DMS114 treated with DMSO at 0.1 percent for 48 hours (cell line): ENCODE data around the gene COASY.
"Not testable (repeated sequence)": the region's sequence is repeated elsewhere in the genome, so short reads cannot be mapped to it uniquely, and the experiment has no call there.

Experiments
- DNase-seq: peaks from one replicate; lab custom pipeline; 2025; ENCODE audit not compliant: unreplicated experiment; lab: John Stamatoyannopoulos, UW

Gene COASY

GRCh38 chr17:42609814-42610801 is 48.2 kb downstream of the COASY start:
- DNase-seq = not testable (repeated sequence)

GRCh38 chr17:42612013-42612412 is 50.1 kb downstream of the COASY start:
- no peak for DNase-seq

- DNase-seq = no peak
Observed at GRCh38 chr17:42613699-42614295, 51.8 kb downstream of the COASY start.
